HEK293T (cell line): ENCODE data around the gene MFF.
"Not testable (repeated sequence)": the region's sequence is repeated elsewhere in the genome, so short reads cannot be mapped to it uniquely, and the experiment has no call there.

Experiments
- CTCF ChIA-PET: fragments of 350-600 bp; formaldehyde crosslinking; extraction: SDS; loops from one replicate; lab custom pipeline; 2021; ENCODE audit warnings: antibody characterized with exemption, inconsistent platforms; lab: Yijun Ruan, JAX
- POLR2A ChIA-PET: fragments of 350-600 bp; formaldehyde crosslinking; extraction: SDS; loops from one replicate; lab custom pipeline; 2020; ENCODE audit warnings: antibody characterized with exemption, inconsistent platforms; lab: Yijun Ruan, JAX
- DNase-seq: peaks from one replicate; pipeline ENCODE4 v3.0.0; 2012; ENCODE audit warnings: mixed read lengths; ENCODE audit errors: extremely low spot score
- ARNT ChIP-seq: fragments of 450-650 bp; IDR thresholded peaks from 2 replicates; pipeline ENCODE4 v1.6.1; 2017; ENCODE audit warnings: mild to moderate bottlenecking
- BHLHE40 ChIP-seq: fragments of 450-650 bp; IDR thresholded peaks from 2 replicates; pipeline ENCODE4 v1.6.1; 2016; ENCODE audit warnings: mild to moderate bottlenecking, moderate library complexity, borderline replicate concordance
- CTBP1 ChIP-seq: fragments of 450-650 bp; IDR thresholded peaks from 2 replicates; pipeline ENCODE4 v1.6.1; 2016; ENCODE audit warnings: borderline replicate concordance
- ELF4 ChIP-seq: fragments of 450-650 bp; IDR thresholded peaks from 2 replicates; pipeline ENCODE4 v1.6.1; 2017; ENCODE audit warnings: antibody characterized with exemption
- FOXA1 ChIP-seq: fragments of 450-650 bp; IDR thresholded peaks from 2 replicates; pipeline ENCODE4 v1.6.1; 2016; ENCODE audit warnings: mild to moderate bottlenecking
- FOXK2 ChIP-seq: fragments of 450-650 bp; IDR thresholded peaks from 2 replicates; pipeline ENCODE4 v1.6.1; 2016; ENCODE audit warnings: mild to moderate bottlenecking
- FOXM1 ChIP-seq: fragments of 450-650 bp; IDR thresholded peaks from 2 replicates; pipeline ENCODE4 v1.6.1; 2017; ENCODE audit warnings: mild to moderate bottlenecking, borderline replicate concordance
- HDGF ChIP-seq: fragments of 450-650 bp; IDR thresholded peaks from 2 replicates; pipeline ENCODE4 v1.6.1; 2017; ENCODE audit warnings: antibody characterized with exemption, borderline replicate concordance
- L3MBTL2 ChIP-seq: fragments of 450-650 bp; conservative IDR thresholded peaks from 2 replicates; pipeline ENCODE4 v1.6.1; 2016; ENCODE audit warnings: mild to moderate bottlenecking
- LEF1 ChIP-seq: fragments of 450-650 bp; IDR thresholded peaks from 2 replicates; pipeline ENCODE4 v1.6.1; 2017; ENCODE audit warnings: mild to moderate bottlenecking, borderline replicate concordance
- NFRKB ChIP-seq: fragments of 450-650 bp; IDR thresholded peaks from 2 replicates; pipeline ENCODE4 v1.6.1; 2016; ENCODE audit warnings: mild to moderate bottlenecking, moderate library complexity
- PKNOX1 ChIP-seq: fragments of 450-650 bp; IDR thresholded peaks from 2 replicates; pipeline ENCODE4 v1.6.1; 2016
- SP1 ChIP-seq: fragments of 450-650 bp; IDR thresholded peaks from 2 replicates; pipeline ENCODE4 v1.6.1; 2017
- SUZ12 ChIP-seq: fragments of 450-650 bp; IDR thresholded peaks from 2 replicates; pipeline ENCODE4 v1.6.1; 2016; ENCODE audit warnings: mild to moderate bottlenecking
- TARDBP ChIP-seq: fragments of 450-650 bp; IDR thresholded peaks from 2 replicates; pipeline ENCODE4 v1.6.1; 2016
- ZNF384 ChIP-seq: fragments of 450-650 bp; IDR thresholded peaks from 2 replicates; pipeline ENCODE4 v1.6.1; 2016

The MFF gene

GRCh38 chr2:227383686-227384085 is 58.6 kb downstream of the MFF start:
- CTCF ChIA-PET = no interaction called here
- TF ChIP-seq NFRKB = no peak
- no peak for TF ChIP-seq ARNT
- no peak for TF ChIP-seq PKNOX1
- TF ChIP-seq FOXA1 = no peak
- POLR2A ChIA-PET = no interaction called here
- no peak for DNase-seq

GRCh38 chr2:227386630-227387029 is 61.6 kb downstream of the MFF start:
- ChIA-PET CTCF (no interaction called here), POLR2A (no interaction called here)
- TF ChIP-seq ZNF384 (no peak), TARDBP (no peak), SUZ12 (no peak), PKNOX1 (no peak), L3MBTL2 (no peak)
- DNase-seq = no peak

DNA sequence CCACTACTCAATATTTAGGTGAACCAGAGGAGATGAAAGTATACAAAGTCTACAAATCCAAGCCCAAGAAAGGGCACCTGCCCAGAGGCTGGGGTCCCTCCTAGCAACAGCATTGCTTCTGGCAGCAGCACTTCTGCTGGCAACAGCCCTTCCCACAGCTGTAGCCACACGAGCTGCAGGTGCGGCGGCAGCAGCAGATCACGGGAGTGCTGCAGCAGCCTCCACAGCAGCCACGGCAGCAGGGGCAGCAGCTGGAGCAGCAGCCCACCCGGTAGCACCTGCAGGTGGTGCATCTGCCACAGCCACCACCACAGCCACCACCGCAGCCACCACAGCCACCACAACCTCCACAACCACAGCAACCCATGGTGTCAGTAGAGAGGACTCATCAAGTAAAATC is 62.5 kb downstream of the MFF start, which contains the start of gene SCYGR1:
Gene SCYGR1, minus strand, starts transcription at position 367 of the 400 bp plus-strand sequence. Its CDS starts 0 bp downstream, at position 367.
- POLR2A ChIA-PET, DNase-seq, CTCF ChIA-PET: not testable (repeated sequence)

DNA sequence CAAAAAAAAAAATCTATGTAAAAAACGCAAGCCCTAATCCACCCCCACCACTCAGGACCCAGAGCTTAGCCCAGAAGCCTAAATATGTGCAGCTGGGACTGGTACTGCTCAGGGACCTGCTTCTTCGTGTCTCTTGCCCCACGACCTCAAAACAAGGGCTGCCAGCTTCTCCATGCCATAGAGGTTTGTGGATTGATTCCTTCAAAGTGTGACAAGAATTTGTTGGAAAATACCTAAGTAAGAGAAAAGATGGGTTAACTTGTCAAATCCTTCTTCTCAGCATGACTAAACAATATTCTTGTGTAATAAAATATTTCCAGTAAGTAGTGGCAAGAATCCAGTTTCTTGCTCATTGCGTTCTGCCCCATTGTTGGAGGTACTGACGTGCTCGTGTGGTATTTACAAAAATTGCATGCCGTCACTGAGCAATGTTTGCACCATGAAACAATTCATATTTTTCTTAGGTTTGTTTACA is 63.5 kb downstream of the MFF start:
- TF ChIP-seq BHLHE40 (no peak), SP1 (no peak), HDGF (no peak), TARDBP (no peak), ARNT (no peak), LEF1 (no peak), FOXA1 (no peak), FOXM1 (no peak), L3MBTL2 (no peak), NFRKB (no peak)
- ChIA-PET POLR2A (no interaction called here), CTCF (no interaction called here)
- DNase-seq = no peak

- CTCF ChIA-PET = no interaction called here
- TF ChIP-seq PKNOX1 (no peak), FOXM1 (no peak), FOXA1 (no peak), ARNT (no peak), CTBP1 (no peak), BHLHE40 (no peak), L3MBTL2 (no peak), SUZ12 (no peak), HDGF (no peak), ELF4 (no peak), FOXK2 (no peak), LEF1 (no peak), ZNF384 (no peak), NFRKB (no peak), TARDBP (no peak), SP1 (no peak)
- no peak for DNase-seq
- POLR2A ChIA-PET = no interaction called here
Measured at GRCh38 chr2:227389231-227389630, 64.2 kb downstream of the MFF start.

GRCh38 chr2:227389661-227390060 is 64.6 kb downstream of the MFF start:
- ChIA-PET POLR2A (no interaction called here), CTCF (no interaction called here)
- no peak for TF ChIP-seq SUZ12
- no peak for TF ChIP-seq FOXM1
- no peak for TF ChIP-seq TARDBP
- no peak for TF ChIP-seq BHLHE40
- no peak for TF ChIP-seq HDGF
- no peak for TF ChIP-seq LEF1
- TF ChIP-seq L3MBTL2 = no peak
- TF ChIP-seq ELF4 = no peak
- no peak for TF ChIP-seq ARNT
- no peak for TF ChIP-seq PKNOX1
- no peak for TF ChIP-seq FOXA1
- TF ChIP-seq CTBP1 = no peak
- no peak for TF ChIP-seq SP1
- TF ChIP-seq FOXK2 = no peak
- TF ChIP-seq NFRKB = no peak
- no peak for TF ChIP-seq ZNF384
- DNase-seq = no peak
